PC-3 (cell line): Measurements from ENCODE around the gene ASIP.

Experiments
- CTCF ChIP-seq: fragments of 300-600 bp; sonication (generic); conservative IDR thresholded peaks from 2 replicates; pipeline ENCODE4 v1.5.1; 2017; ENCODE audit warnings: antibody characterized with exemption, low read depth, mild to moderate bottlenecking, low read length
- EZH2 ChIP-seq: fragments of 300-600 bp; sonication (generic); IDR thresholded peaks from one replicate; pipeline ENCODE4 v1.6.1; 2017; ENCODE audit warnings: antibody characterized with exemption, mild to moderate bottlenecking, low read length; ENCODE audit not compliant: unreplicated experiment
- EZH2phosphoT487 ChIP-seq: fragments of 300-600 bp; sonication (generic); IDR thresholded peaks from 2 replicates; pipeline ENCODE4 v1.6.1; 2018; ENCODE audit warnings: mild to moderate bottlenecking, antibody characterized with exemption, low read length, borderline replicate concordance

GRCh38 chr20:34216382-34216742 is 24.9 kb upstream of the ASIP start:
- TF ChIP-seq EZH2 (no peak), CTCF (no peak), EZH2phosphoT487 (no peak)
